Trophoblast cell (in vitro differentiated cells and primary cell): ENCODE data around the gene NCL.

Experiments used
- DNase-seq, 2 donors: peaks; one replicate each; pipeline ENCODE4 v3.0.0-alpha.2; 2016
- H2AFZ ChIP-seq: 2 replicates; pipeline ENCODE4 v1.6.1; 2013; ENCODE audit warnings: low read length, moderate library complexity, mild to moderate bottlenecking; ENCODE audit not compliant: insufficient read depth, poor library complexity
- H2AK5ac ChIP-seq: 2 replicates; pipeline ENCODE4 v1.6.1; 2013; ENCODE audit warnings: mild to moderate bottlenecking, low read length
- H2BK120ac ChIP-seq: 2 replicates; pipeline ENCODE4 v1.6.1; 2013; ENCODE audit warnings: low read length, mild to moderate bottlenecking, moderate library complexity; ENCODE audit not compliant: insufficient read depth, poor library complexity
- H2BK12ac ChIP-seq: 2 replicates; pipeline ENCODE4 v1.6.1; 2013; ENCODE audit warnings: mild to moderate bottlenecking, low read length, moderate library complexity
- H2BK5ac ChIP-seq: 2 replicates; pipeline ENCODE4 v1.6.1; 2013; ENCODE audit warnings: low read length, low read depth, moderate library complexity, mild to moderate bottlenecking; ENCODE audit not compliant: poor library complexity
- H3K14ac ChIP-seq: 2 replicates; pipeline ENCODE4 v1.6.1; 2013; ENCODE audit warnings: mild to moderate bottlenecking, low read length
- H3K18ac ChIP-seq: 2 replicates; pipeline ENCODE4 v1.6.1; 2013; ENCODE audit warnings: mild to moderate bottlenecking, low read length
- H3K23ac ChIP-seq: 2 replicates; pipeline ENCODE4 v1.6.1; 2013; ENCODE audit warnings: low read length
- H3K27ac ChIP-seq: 2 replicates; pipeline ENCODE4 v1.5.1; 2013; ENCODE audit warnings: low read depth, mild to moderate bottlenecking, inconsistent platforms, low read length, moderate library complexity
- H3K27me3 ChIP-seq: 2 replicates; pipeline ENCODE4 v1.6.1; 2013; ENCODE audit warnings: inconsistent platforms, mild to moderate bottlenecking, low read length, moderate library complexity; ENCODE audit not compliant: insufficient read depth
- H3K36me3 ChIP-seq, 2 experiments: 1 replicate in 1 of 2; 2 replicates in 1 of 2; pipeline ENCODE4 v1.6.1; 2013; ENCODE audit warnings: low read length in 2 of 2, mild to moderate bottlenecking in 2 of 2, moderate library complexity in 1 of 2; ENCODE audit not compliant: insufficient read depth in 2 of 2, control insufficient read depth in 1 of 2
- H3K4ac ChIP-seq: 2 replicates; pipeline ENCODE4 v1.6.1; 2013; ENCODE audit warnings: low read depth, mild to moderate bottlenecking, low read length, moderate library complexity
- H3K4me1 ChIP-seq, 2 experiments: 1 replicate in 1 of 2; 2 replicates in 1 of 2; pipeline ENCODE4 v1.6.1; 2013; ENCODE audit warnings: low read length in 2 of 2, mild to moderate bottlenecking in 2 of 2, moderate library complexity in 1 of 2; ENCODE audit not compliant: insufficient read depth in 2 of 2, control insufficient read depth in 1 of 2
- H3K4me2 ChIP-seq: 2 replicates; pipeline ENCODE4 v1.6.1; 2013; ENCODE audit warnings: inconsistent platforms, mild to moderate bottlenecking, low read length, moderate library complexity
- H3K4me3 ChIP-seq: 2 replicates; pipeline ENCODE4 v1.5.1; 2013; ENCODE audit warnings: mild to moderate bottlenecking, low read depth, low read length, inconsistent platforms
- H3K79me1 ChIP-seq: one replicate; pipeline ENCODE4 v1.6.1; 2013; ENCODE audit warnings: low read length
- H3K79me2 ChIP-seq: 2 replicates; pipeline ENCODE4 v1.6.1; 2013; ENCODE audit warnings: low read length, mild to moderate bottlenecking; ENCODE audit not compliant: control insufficient read depth, insufficient read depth, poor library complexity
- H3K9ac ChIP-seq: 2 replicates; pipeline ENCODE4 v1.6.1; 2013; ENCODE audit warnings: mild to moderate bottlenecking, low read length
- H3K9me3 ChIP-seq: 2 replicates; pipeline ENCODE4 v1.6.1; 2013; ENCODE audit warnings: low read depth, mild to moderate bottlenecking, control low read depth, inconsistent platforms, low read length; ENCODE audit not compliant: insufficient read depth
- H4K12ac ChIP-seq: 2 replicates; pipeline ENCODE4 v1.6.1; 2013; ENCODE audit warnings: low read depth, mild to moderate bottlenecking, low read length, moderate library complexity
- H4K8ac ChIP-seq: 2 replicates; pipeline ENCODE4 v1.6.1; 2013; ENCODE audit warnings: low read depth, mild to moderate bottlenecking, low read length, moderate library complexity
- H4K91ac ChIP-seq: one replicate; pipeline ENCODE4 v1.6.1; 2013; ENCODE audit warnings: low read depth, mild to moderate bottlenecking, low read length, moderate library complexity
- WGBS: extraction: QIAGEN DNeasy Blood & Tissue Kit; methylation state at CpG from one replicate; pipeline ENCODE4 v1.1.7; 2013; ENCODE audit warnings: missing lambda C conversion rate; ENCODE audit not compliant: insufficient read length, insufficient coverage; ENCODE audit errors: extremely low coverage; 5-methylcytosine and 5-hydroxymethylcytosine counted together

NCL gene

DNA sequence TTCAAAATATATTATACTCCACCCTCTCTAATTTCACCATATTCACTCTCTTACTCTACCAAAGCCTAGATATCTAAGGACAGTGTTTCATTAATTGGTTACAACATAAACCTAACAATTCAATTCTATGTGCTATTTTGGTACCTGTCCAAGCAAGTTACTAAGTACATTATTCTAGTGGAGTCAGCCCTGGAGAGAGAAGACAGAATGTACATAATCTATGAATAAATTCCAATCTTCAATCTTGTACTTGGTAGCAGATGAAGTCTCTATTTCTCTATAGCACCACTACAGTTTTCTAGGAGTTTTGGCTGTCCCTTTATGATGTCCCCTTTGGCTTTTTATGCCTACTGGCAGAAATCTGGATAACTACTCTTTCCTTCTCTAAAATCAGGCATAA lies 38.3 kb upstream of the NCL start:
- no peak overlapping the region for H4K12ac ChIP-seq
- H2BK12ac ChIP-seq: no peak overlapping the region
- no peaks in the 10 kb centered on the region for H3K79me1 ChIP-seq
- H3K4ac ChIP-seq: no peak overlapping the region
- H3K79me2 ChIP-seq: no peaks in the 10 kb centered on the region
- H2BK120ac ChIP-seq: no peak overlapping the region
- DNase-seq: no peak
- no peak overlapping the region for H4K91ac ChIP-seq
- no peak overlapping the region for H4K8ac ChIP-seq
- H2BK5ac ChIP-seq: no peak overlapping the region
- H3K9ac ChIP-seq: no peak overlapping the region
- H3K14ac ChIP-seq: no peak overlapping the region
- H3K23ac ChIP-seq: no peak overlapping the region
- H3K4me1 ChIP-seq: no peaks in the 10 kb centered on the region
- H2AFZ ChIP-seq: no peak overlapping the region
- no peaks in the 10 kb centered on the region for H3K9me3 ChIP-seq
- no peaks in the 10 kb centered on the region for H3K27me3 ChIP-seq
- no peak overlapping the region for H3K18ac ChIP-seq
- H3K4me2 ChIP-seq: no peak overlapping the region
- no peak overlapping the region for H2AK5ac ChIP-seq
- no peak overlapping the region for H3K4me3 ChIP-seq
- H3K27ac ChIP-seq: no peak overlapping the region
- H3K36me3 ChIP-seq: no peaks in the 10 kb centered on the region

DNA sequence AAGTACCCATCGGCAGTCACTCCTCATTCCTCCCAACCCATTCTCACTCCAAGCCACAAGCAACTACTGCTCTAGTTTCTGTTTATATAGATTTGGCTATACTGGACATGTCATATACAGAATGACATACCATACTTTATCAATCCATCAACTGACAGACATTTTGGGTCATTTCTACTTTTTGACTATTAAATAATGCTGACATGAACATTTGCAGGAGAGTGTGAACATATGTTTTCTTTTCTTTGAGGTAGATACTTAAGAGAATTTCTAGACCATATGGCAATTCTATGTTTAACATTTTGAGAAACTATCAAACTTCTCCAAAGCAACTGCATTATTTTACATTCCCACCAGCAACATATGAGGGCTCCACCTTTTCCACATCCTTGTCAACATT lies 33.4 kb upstream of the NCL start:
- Histone ChIP-seq H3K36me3 (no peaks in the 10 kb centered on the region), H4K8ac (no peak overlapping the region)

DNA sequence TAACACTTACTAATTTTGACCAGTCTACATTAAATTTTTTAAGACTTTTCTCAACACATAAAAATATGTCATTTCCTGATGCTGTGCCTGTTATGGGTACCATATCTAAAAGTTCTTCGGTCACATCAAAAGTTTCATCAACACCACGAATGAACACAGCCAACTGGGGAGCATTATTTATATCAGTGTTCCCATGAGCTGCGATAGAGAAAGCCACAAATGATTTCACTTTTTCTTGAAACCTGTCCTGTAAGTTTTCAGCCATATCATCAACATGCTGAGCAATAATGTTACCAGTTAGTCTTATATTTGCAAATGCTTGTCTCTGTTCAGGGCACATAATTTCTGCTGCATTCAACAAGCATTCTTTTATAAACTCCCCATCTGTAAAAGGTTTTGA lies 30.4 kb upstream of the NCL start:
- no peaks in the 10 kb centered on the region for H3K27me3 ChIP-seq
- no peaks in the 10 kb centered on the region for H3K9me3 ChIP-seq
- H3K4me3 ChIP-seq: no peak overlapping the region
- H3K4ac ChIP-seq: no peak overlapping the region
- no peaks in the 10 kb centered on the region for H3K79me2 ChIP-seq
- H4K91ac ChIP-seq: no peak overlapping the region
- H2BK12ac ChIP-seq: no peak overlapping the region
- no peak overlapping the region for H3K14ac ChIP-seq
- no peak overlapping the region for H3K23ac ChIP-seq
- no peak overlapping the region for H4K8ac ChIP-seq
- H3K36me3 ChIP-seq: no peaks in the 10 kb centered on the region
- no CpG with 5 or more reads among the region's 3 CpGs for WGBS
- no peak overlapping the region for H3K18ac ChIP-seq
- H2BK120ac ChIP-seq: no peak overlapping the region
- no peaks in the 10 kb centered on the region for H3K4me1 ChIP-seq
- H3K4me2 ChIP-seq: no peak overlapping the region
- H2AFZ ChIP-seq: no peak overlapping the region
- no peak overlapping the region for H2AK5ac ChIP-seq
- no peak overlapping the region for H3K9ac ChIP-seq
- no peak for DNase-seq
- H3K27ac ChIP-seq: no peak overlapping the region
- H4K12ac ChIP-seq: no peak overlapping the region
- H3K79me1 ChIP-seq: no peaks in the 10 kb centered on the region
- H2BK5ac ChIP-seq: no peak overlapping the region

More for the DNA sequence above, 33.4 kb upstream of the NCL start:
- Histone ChIP-seq H3K9me3 (no peaks in the 10 kb centered on the region), H3K4me2 (no peak overlapping the region), H2AK5ac (no peak overlapping the region), H3K79me2 (no peaks in the 10 kb centered on the region), H2BK12ac (no peak overlapping the region), H2AFZ (no peak overlapping the region), H3K14ac (no peak overlapping the region), H3K79me1 (no peaks in the 10 kb centered on the region), H3K23ac (no peak overlapping the region), H3K18ac (no peak overlapping the region), H3K27me3 (no peaks in the 10 kb centered on the region), H4K91ac (no peak overlapping the region), H3K27ac (no peak overlapping the region), H3K4me3 (no peak overlapping the region), H2BK5ac (no peak overlapping the region), H3K9ac (no peak overlapping the region), H4K12ac (no peak overlapping the region), H2BK120ac (no peak overlapping the region), H3K4me1 (no peaks in the 10 kb centered on the region), H3K4ac (no peak overlapping the region)
- no peak for DNase-seq
- WGBS: no CpG with 5 or more reads among the region's 1 CpG

DNA sequence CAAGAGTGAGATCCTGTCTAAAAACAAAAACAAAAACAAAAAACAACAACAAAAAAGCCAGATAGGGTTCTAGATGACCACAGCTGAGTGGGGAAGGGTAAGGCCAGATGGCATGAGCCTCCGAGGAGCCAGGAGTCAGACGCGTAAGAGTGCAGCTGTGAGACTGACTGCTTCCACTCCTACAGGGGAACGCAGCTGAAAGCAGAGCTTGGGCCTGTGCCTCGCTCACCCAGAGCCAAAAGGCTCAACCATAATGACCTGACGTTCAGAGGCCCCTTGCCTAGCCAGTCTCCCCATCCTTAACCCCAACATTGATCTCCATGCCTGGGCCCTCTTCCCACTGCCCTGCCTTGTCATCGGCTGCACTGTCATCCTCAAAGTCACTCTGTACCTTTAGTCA lies 26.5 kb upstream of the NCL start:
- no peak overlapping the region for H3K18ac ChIP-seq
- H2BK5ac ChIP-seq: no peak overlapping the region
- DNase-seq: no peak
- no peak overlapping the region for H2AK5ac ChIP-seq
- no CpG with 5 or more reads among the region's 7 CpGs for WGBS
- no peak overlapping the region for H3K4ac ChIP-seq
- H3K23ac ChIP-seq: no peak overlapping the region
- no peaks in the 10 kb centered on the region for H3K36me3 ChIP-seq
- H3K9ac ChIP-seq: no peak overlapping the region
- H3K4me3 ChIP-seq: no peak overlapping the region
- H3K14ac ChIP-seq: no peak overlapping the region
- no peak overlapping the region for H4K12ac ChIP-seq
- no peak overlapping the region for H3K27ac ChIP-seq
- no peaks in the 10 kb centered on the region for H3K79me1 ChIP-seq
- no peak overlapping the region for H2BK12ac ChIP-seq
- H3K79me2 ChIP-seq: no peaks in the 10 kb centered on the region
- H3K4me1 ChIP-seq: no peaks in the 10 kb centered on the region
- H4K8ac ChIP-seq: no peak overlapping the region
- no peaks in the 10 kb centered on the region for H3K9me3 ChIP-seq
- H3K27me3 ChIP-seq: no peaks in the 10 kb centered on the region
- H2BK120ac ChIP-seq: no peak overlapping the region
- no peak overlapping the region for H2AFZ ChIP-seq
- H4K91ac ChIP-seq: no peak overlapping the region
- H3K4me2 ChIP-seq: no peak overlapping the region

DNA sequence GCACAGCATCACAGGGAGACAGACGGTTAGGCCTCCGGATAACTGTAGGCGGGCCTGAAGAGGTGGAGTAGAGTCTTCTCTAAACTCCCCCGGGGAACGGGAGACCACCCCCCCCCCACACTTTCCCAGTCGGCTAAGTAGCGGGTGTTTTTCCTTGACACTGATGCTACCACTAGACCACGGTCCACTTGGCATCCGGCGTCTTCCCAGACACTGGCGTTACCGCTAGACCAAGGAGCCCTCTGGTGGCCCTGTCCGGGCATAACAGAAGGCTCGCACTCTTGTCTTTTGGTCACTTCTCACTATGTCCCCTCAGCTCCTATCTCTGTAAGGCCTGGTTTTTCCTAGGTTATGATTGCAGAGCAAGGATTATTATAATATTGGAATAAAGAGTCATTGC lies 25.7 kb upstream of the NCL start:
- Histone ChIP-seq H2AK5ac (no peak overlapping the region), H4K8ac (no peak overlapping the region), H3K79me1 (no peaks in the 10 kb centered on the region), H3K4me1 (no peaks in the 10 kb centered on the region), H3K27me3 (no peaks in the 10 kb centered on the region), H3K9ac (no peak overlapping the region), H3K4ac (no peak overlapping the region), H3K4me2 (no peak overlapping the region), H4K91ac (no peak overlapping the region), H3K18ac (no peak overlapping the region), H3K14ac (no peak overlapping the region), H3K4me3 (no peak overlapping the region), H2BK120ac (no peak overlapping the region), H2BK12ac (no peak overlapping the region), H3K9me3 (no peaks in the 10 kb centered on the region), H3K36me3 (no peaks in the 10 kb centered on the region), H3K23ac (no peak overlapping the region), H4K12ac (no peak overlapping the region), H2AFZ (no peak overlapping the region), H3K27ac (no peak overlapping the region), H2BK5ac (no peak overlapping the region), H3K79me2 (no peaks in the 10 kb centered on the region)
- WGBS: no CpG with 5 or more reads among the region's 14 CpGs
- peak in 1 of 2 donors; percentile 21 for DNase-seq
